Duodenal mucosa (tissue), 2 donors: Measurements from ENCODE around the gene ANKS1B.

ENCODE experiments used
- H3K27ac ChIP-seq: one replicate; pipeline ENCODE4 v1.7.0; 2013; ENCODE audit warnings: low read depth, low read length
- H3K27me3 ChIP-seq, 2 donors: one replicate each; pipeline ENCODE4 v1.7.0; 2013; ENCODE audit warnings: low read length in 2 of 2, control low read depth in 1 of 2; ENCODE audit not compliant: insufficient read depth in 2 of 2, control insufficient read depth in 1 of 2
- H3K36me3 ChIP-seq, 2 donors: one replicate each; pipeline ENCODE4 v1.7.0; 2013; ENCODE audit warnings: low read length in 2 of 2, control low read depth in 1 of 2; ENCODE audit not compliant: insufficient read depth in 2 of 2, control insufficient read depth in 1 of 2
- H3K4me1 ChIP-seq, 2 donors: one replicate each; pipeline ENCODE4 v1.7.0; 2013; ENCODE audit warnings: low read length in 2 of 2, control low read depth in 1 of 2; ENCODE audit not compliant: insufficient read depth in 2 of 2, control insufficient read depth in 1 of 2
- H3K4me3 ChIP-seq, 2 donors: one replicate each; pipeline ENCODE4 v1.7.0; 2013; ENCODE audit warnings: low read length in 2 of 2, low read depth in 1 of 2
- H3K9ac ChIP-seq, 2 donors: one replicate each; pipeline ENCODE4 v1.7.0; 2013; ENCODE audit warnings: low read length in 2 of 2, low read depth in 1 of 2
- H3K9me3 ChIP-seq, 2 donors: one replicate each; pipeline ENCODE4 v1.7.0; 2013; ENCODE audit warnings: low read length in 2 of 2, control low read depth in 1 of 2; ENCODE audit not compliant: control insufficient read depth in 1 of 2

The ANKS1B gene

GRCh38 chr12:99092100-99092851 lies 892.5 kb downstream of the ANKS1B start:
- H3K4me1 ChIP-seq, result no peaks in the 10 kb centered on the region
- H3K9ac ChIP-seq, result no peak overlapping the region
- H3K27ac ChIP-seq, result no peak overlapping the region

DNA sequence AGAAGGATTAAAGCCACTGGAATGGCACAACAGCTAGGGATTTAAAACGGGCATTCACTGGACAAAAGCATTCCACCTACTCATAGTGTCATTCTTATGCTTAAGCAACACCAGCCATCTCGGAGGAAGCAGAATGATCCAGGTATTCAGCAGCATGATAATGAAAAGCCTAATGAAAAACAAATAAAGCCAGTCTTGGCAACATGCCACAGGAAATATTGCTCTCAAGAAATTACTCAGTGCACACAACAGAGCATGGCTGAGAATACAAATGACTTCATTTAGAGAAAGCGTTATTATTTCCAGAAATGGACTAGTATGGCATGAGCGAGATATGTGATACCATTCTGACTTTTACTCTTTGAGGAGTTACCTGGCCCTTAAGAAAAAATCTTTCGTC lies 897.5 kb downstream of the ANKS1B start:
- H3K27me3 ChIP-seq, result no peaks in the 10 kb centered on the region
- no peak overlapping the region for H3K27ac ChIP-seq
- H3K9me3 ChIP-seq, result no peaks in the 10 kb centered on the region
- H3K4me3 ChIP-seq, result no peak overlapping the region
- H3K36me3 ChIP-seq, result no peaks in the 10 kb centered on the region
- H3K4me1 ChIP-seq, result no peaks in the 10 kb centered on the region
- H3K9ac ChIP-seq, result no peak overlapping the region

More at GRCh38 chr12:99092100-99092851, 892.5 kb downstream of the ANKS1B start:
- Histone ChIP-seq H3K27me3 (no peaks in the 10 kb centered on the region), H3K36me3 (no peaks in the 10 kb centered on the region), H3K9me3 (no peaks in the 10 kb centered on the region), H3K4me3 (no peak overlapping the region)

DNA sequence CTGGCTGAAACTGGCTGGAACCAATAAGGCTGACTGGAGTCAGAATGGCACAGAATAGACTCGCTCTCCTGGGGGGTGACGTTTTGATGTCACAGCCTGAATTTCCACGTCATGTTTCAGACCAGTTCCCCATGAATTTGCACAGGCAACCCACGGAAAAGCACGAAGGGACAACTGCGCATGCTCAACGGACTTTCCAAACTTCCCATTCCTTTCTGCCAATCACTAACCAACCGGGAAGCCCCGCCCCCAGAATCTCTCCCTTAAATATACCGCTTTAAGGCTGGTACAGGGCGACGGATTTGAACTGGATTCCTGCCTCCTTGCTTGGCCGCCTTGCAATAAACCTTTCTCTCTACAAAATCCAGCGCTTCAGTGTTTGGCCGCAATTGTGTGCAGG lies 904.9 kb downstream of the ANKS1B start:
- Histone ChIP-seq H3K9me3 (no peaks in the 10 kb centered on the region), H3K4me1 (no peaks in the 10 kb centered on the region), H3K9ac (no peak overlapping the region), H3K36me3 (no peaks in the 10 kb centered on the region), H3K4me3 (no peak overlapping the region), H3K27me3 (no peaks in the 10 kb centered on the region), H3K27ac (no peak overlapping the region)

- no peak overlapping the region for H3K4me3 ChIP-seq
- H3K9me3 ChIP-seq, result no peaks in the 10 kb centered on the region
- H3K27ac ChIP-seq, result no peak overlapping the region
- H3K36me3 ChIP-seq, result no peaks in the 10 kb centered on the region
- H3K9ac ChIP-seq, result no peak overlapping the region
- H3K27me3 ChIP-seq, result no peaks in the 10 kb centered on the region
- no peaks in the 10 kb centered on the region for H3K4me1 ChIP-seq
These were observed 915.6 kb downstream of the ANKS1B start for GRCh38 chr12:99068993-99069747.

DNA sequence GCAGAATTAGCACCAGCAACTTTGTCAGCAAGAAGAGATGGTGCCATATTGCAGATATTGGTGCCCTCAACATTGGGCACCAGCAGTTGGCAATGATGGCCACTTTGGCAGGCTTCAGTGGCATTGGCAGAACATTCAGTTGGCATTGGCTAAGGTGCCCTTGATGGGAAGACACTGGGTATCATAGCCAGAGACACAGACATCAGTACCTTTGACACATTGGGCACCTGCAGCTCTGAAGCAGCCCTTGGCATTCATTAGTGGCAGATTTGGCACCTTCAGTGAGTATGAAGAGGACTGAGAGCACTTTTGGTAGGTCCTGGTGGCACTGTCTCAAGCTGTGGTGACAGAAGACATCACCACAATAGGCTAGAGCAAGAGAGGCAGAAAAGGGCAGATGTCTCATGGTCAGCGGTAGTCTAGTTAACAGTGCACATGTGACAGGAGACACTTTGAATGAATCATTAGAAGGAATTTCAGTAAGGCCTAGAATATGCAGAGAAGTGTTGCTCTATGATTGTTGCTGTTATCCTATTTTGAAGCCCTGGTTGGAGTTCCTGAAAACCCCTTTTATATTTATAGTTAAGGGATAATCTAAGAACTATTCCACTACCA lies 917.5 kb downstream of the ANKS1B start:
- Histone ChIP-seq H3K36me3 (no peaks in the 10 kb centered on the region), H3K27me3 (no peaks in the 10 kb centered on the region), H3K9me3 (no peaks in the 10 kb centered on the region), H3K4me3 (no peak overlapping the region), H3K9ac (no peak overlapping the region), H3K4me1 (no peaks in the 10 kb centered on the region), H3K27ac (no peak overlapping the region)

GRCh38 chr12:99066726-99067125 lies 918.0 kb downstream of the ANKS1B start:
- H3K27ac ChIP-seq, result no peak overlapping the region

GRCh38 chr12:99063182-99063581 lies 921.6 kb downstream of the ANKS1B start:
- H3K4me1 ChIP-seq, result no peaks in the 10 kb centered on the region
- no peak overlapping the region for H3K4me3 ChIP-seq
- H3K36me3 ChIP-seq, result no peaks in the 10 kb centered on the region
- no peak overlapping the region for H3K9ac ChIP-seq
- H3K27ac ChIP-seq, result no peak overlapping the region
- no peaks in the 10 kb centered on the region for H3K9me3 ChIP-seq
- no peaks in the 10 kb centered on the region for H3K27me3 ChIP-seq

More at GRCh38 chr12:99066726-99067125, 918.0 kb downstream of the ANKS1B start:
- H3K4me1 ChIP-seq, result no peaks in the 10 kb centered on the region
- no peak overlapping the region for H3K9ac ChIP-seq
- H3K9me3 ChIP-seq, result no peaks in the 10 kb centered on the region
- no peaks in the 10 kb centered on the region for H3K36me3 ChIP-seq
- no peak overlapping the region for H3K4me3 ChIP-seq
- no peaks in the 10 kb centered on the region for H3K27me3 ChIP-seq

GRCh38 chr12:99059824-99060511 lies 924.8 kb downstream of the ANKS1B start:
- H3K36me3 ChIP-seq, result no peaks in the 10 kb centered on the region
- no peaks in the 10 kb centered on the region for H3K9me3 ChIP-seq
- no peak overlapping the region for H3K9ac ChIP-seq
- H3K27me3 ChIP-seq, result no peaks in the 10 kb centered on the region
- no peaks in the 10 kb centered on the region for H3K4me1 ChIP-seq
- no peak overlapping the region for H3K27ac ChIP-seq
- H3K4me3 ChIP-seq, result no peak overlapping the region

DNA sequence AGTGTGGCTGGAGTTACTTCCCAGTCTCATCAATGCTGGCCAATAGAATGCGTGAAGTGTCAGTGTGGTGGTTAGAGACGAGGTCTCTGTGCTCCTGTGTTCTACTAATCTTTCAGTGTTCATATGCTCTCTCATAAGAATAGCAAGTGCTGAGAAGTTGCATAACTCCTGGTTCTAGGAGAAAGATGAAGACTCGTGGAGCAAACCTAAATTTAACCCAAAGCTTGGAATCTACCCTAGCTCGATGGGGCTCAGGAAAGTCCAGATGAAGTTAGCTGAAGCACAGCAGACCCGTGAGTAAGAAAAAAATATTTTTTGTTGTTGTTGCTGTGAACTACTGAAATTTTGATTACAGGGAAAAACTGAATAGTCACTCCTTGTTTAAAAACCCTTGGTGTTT lies 927.1 kb downstream of the ANKS1B start:
- Histone ChIP-seq H3K9me3 (no peaks in the 10 kb centered on the region), H3K9ac (no peak overlapping the region), H3K4me3 (no peak overlapping the region), H3K36me3 (no peaks in the 10 kb centered on the region), H3K4me1 (no peaks in the 10 kb centered on the region), H3K27ac (no peak overlapping the region), H3K27me3 (no peaks in the 10 kb centered on the region)

- H3K4me1 ChIP-seq, result no peaks in the 10 kb centered on the region
These were observed 928.5 kb downstream of the ANKS1B start for GRCh38 chr12:99056186-99056585.

More at GRCh38 chr12:99056186-99056585, 928.5 kb downstream of the ANKS1B start:
- H3K27ac ChIP-seq, result no peak overlapping the region
- H3K36me3 ChIP-seq, result no peaks in the 10 kb centered on the region
- H3K27me3 ChIP-seq, result no peaks in the 10 kb centered on the region
- no peaks in the 10 kb centered on the region for H3K9me3 ChIP-seq
- H3K4me3 ChIP-seq, result no peak overlapping the region
- no peak overlapping the region for H3K9ac ChIP-seq
